Fibroblast of lung (primary cell): ENCODE measurements around the gene SEC14L2.

Experiments
- CTCF ChIP-seq, 2 donors: IDR thresholded peaks in 1 of 2; conservative IDR thresholded peaks in 1 of 2; 1 replicate in 1 of 2; 2 replicates in 1 of 2; pipeline ENCODE4 v1.5.1; 2011 to 2012; ENCODE audit warnings: low read length in 2 of 2, control low read depth in 1 of 2, inconsistent platforms in 1 of 2, low read depth in 1 of 2, mild to moderate bottlenecking in 1 of 2
- EZH2 ChIP-seq: IDR thresholded peaks from 2 replicates; pipeline ENCODE4 v1.5.1; 2012; ENCODE audit warnings: low read length, control low read depth, mild to moderate bottlenecking; ENCODE audit errors: missing control alignments

DNA sequence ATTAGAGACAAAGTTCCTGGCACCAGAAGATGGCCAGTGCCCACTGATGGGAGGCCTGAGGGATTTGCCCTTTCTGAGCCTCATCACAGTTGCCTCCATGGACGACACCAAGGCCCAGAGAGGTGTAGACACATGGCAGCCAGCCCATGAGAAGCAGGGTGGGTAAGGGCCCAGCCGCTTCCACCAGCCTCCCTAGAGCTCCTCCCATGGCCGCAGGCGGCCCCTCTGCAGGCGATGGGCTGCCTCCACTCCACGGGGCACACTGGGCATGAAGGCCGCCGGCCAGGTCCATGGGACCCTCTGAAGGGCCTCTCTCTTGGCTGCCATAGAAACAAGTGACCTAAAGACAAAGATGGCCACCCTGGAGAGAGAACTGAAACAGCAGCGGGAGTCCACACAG lies 25.5 kb upstream of the SEC14L2 start:
- TF ChIP-seq CTCF (conservative IDR thresholded peaks at IDR 0.05 in 1 of 2, IDR thresholded peaks at IDR 0.05 in 1 of 2; ENCODE audit: low read depth in 1 of 2, low read length in 2 of 2) (no peak), EZH2 (no peak)
